ENCODE measurements around the gene CCDC27.

The CCDC27 gene

DNA sequence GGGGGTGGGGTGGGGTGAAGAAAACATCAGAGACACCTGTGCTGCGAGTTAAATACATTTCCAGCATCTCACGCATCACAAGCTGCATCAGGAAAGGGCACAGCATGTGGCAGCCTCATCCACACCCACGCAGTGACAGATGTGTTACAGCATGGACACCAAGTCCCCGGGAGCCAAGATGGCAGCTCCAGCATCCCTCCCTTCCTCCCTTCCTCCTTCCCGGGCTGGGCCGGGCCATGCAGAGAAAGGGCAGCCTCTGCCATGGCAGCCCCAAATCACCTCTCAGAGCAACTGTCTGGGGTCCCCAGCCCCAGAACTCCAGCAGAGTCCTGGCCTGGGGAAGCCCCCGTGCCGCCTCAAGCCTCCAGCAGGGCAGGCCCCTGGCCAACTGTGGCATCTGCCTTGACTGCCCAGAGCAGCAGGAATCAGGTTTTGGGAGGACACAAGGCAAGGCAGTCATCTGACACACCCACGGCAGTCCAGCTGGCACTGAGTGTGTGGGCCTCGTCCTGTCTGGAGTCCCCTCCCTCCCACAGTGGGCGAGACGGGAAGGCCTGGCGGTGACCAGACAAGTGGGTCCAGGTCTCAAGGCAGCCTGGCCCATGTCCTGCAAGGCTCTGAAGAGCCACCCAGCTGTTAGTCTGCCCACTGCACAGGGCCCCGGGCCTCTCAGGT, 26.5 kb downstream of the CCDC27 start:
- DNase-seq, result no peak

GRCh38 chr1:3779265-3779911, 27.1 kb downstream of the CCDC27 start:
- DNase-seq, result no peak

GRCh38 chr1:3779912-3780416, 27.7 kb downstream of the CCDC27 start:
- no peak for DNase-seq

DNA sequence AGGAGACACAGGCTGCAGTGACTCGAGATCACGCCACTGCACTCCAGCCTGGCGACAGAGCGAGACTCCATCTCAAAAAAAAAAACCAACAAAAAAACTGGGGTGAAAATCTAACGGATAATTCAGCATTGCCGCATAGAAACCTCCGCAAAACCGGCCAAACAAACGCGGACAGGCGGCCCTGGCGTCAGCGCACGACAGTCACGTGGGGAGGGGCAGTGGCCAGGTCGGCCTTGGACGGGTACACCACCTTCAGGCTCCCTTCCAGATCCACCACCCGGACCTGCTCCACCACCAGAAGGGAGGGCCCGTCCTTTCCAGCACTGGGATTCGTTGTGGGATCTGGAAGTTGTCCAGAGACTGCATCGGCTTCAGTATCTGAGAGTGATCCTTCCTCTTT, 28.7 kb downstream of the CCDC27 start:
- DNase-seq, result no peak

DNA sequence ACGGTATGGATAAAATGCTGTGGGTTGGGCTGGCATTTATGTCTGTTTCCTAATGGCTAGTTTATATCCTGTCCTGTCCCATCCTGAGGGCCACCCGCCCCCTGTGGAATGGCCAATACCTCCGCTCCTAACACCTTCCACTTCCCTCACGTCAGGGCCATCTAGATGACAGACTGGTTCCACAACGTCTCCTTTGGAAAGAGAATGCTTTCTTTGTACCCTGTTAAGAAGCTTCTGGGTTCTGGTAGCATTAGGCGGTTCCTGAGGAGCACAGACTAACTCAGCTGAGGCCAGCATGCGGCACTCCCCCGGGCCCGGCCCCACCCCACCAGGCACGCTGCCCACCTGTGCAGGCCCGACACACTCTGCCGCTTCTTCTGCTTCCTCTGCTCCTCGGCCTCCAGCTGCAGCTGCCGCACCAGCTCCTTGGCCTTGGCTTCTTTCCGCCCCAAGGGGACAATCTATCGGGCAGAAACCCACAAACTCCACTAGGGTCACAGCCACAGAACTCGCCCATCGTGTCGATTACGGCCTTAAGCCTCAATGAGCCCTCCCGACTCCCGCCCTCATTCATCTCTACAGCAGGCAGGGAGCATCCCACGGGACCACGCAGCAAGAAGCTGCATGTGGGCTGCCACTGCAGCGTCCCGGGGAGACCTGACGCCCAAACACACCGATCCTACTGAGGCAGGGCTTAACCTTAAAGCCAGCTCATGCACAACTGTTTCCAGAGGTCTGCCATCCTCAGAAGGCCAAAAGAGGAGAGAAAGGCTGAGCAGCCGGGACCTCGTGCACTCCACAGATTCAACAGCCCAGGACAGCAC, 31.6 kb downstream of the CCDC27 start:
- DNase-seq, result no peak

DNA sequence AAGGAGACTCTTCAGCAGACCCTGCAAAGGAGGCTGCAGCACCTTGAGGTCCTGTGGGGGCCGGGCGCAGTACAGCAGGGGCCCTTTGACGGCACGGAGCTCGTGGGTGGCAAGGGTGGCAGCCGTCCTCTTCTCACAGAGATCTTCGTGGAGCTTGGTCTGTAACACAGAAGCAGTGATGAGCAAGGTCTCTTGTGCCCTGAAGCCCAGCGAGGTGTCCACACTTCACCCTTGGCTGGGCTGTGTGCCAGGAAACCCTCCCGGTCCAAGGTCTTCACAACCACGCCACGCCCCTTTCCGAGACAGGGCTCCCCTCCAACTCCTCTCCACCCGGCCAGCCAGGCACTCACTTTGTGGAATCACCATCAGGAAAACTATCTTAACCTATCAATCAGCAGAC, 32.8 kb downstream of the CCDC27 start:
- no peak for DNase-seq

DNA sequence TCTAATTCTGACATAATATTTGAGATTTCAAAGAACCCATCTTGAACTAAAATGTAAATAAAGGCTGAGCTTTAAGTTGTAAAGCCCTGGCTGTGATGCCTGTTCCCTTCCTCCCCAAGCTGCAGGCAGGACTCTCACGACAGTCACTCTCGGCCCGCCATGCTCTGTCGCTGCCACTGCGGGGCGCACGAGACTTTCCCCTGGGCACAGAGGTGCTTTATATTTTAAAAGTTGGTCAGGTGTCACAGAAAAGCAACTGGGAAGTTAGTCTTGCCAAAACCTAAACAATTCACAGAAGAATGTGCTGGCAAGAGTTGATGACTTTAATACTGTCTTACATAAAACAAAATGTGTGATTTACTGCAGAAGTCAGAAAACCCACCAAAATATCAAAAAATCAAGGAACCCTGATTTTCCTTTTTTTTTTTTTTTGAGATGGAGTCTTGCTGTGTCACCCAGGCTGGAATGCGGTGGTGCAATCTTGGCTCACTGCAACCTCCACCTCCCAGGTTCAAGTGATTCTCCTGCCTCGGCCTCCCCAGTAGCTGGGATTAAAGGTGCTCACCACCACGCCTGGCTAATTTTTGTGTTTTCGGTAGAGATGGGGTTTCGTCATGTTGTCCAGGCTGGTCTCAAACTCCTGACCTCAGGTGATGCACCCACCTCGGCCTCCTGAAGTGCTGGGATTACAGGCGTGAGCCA, 33.4 kb downstream of the CCDC27 start:
- DNase-seq, result no peak

GRCh38 chr1:3786468-3787348, 34.5 kb downstream of the CCDC27 start:
- no peak for DNase-seq

GRCh38 chr1:3787349-3787715, 35.1 kb downstream of the CCDC27 start:
- no peak for DNase-seq

GRCh38 chr1:3787745-3788605, 35.7 kb downstream of the CCDC27 start:
- no peak for DNase-seq

GRCh38 chr1:3788756-3789420, 36.6 kb downstream of the CCDC27 start:
- DNase-seq, result no peak

DNA sequence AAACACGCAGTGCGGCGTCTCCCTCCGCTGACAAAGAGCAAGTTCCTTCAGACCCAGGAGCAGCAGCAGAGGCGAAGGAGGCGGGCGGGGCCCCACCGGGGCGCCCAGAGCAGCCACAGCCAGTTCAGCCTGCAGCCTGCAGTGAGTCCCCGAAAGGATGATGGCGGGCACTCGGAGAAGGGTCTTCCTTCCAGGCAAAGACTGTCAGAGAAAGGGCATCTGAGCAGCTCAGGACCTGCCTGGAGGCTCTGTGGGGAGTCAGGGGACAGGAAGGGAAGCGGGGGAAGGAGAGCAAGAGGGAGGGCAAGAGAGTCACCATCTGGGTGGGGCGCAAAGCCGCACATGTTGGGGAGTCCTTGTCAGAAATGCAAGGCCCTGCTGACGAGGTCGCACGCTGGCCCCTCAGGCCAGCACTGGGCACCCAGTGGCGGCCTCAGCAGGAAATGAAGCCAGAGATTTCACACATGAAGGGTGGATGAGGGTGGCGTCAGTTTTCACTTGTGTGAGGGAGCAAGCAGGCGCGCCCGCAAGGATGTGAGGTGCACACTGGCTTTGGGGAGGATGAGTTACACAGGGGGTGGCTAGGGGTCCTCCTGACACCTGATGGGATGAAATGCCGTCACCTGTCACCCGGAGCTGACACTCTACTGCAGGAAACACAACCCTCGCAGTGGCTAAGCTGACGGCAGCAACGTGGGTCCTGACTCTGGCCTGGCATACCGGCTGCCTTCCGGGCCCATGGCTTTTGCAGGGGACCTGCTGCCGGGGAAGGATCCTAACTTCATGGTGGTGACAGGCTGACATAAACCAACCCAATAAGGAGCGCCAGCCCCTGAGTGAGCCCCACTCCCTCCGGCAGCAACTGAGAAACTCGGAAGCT, 37.4 kb downstream of the CCDC27 start:
- DNase-seq, result no peak

DNA sequence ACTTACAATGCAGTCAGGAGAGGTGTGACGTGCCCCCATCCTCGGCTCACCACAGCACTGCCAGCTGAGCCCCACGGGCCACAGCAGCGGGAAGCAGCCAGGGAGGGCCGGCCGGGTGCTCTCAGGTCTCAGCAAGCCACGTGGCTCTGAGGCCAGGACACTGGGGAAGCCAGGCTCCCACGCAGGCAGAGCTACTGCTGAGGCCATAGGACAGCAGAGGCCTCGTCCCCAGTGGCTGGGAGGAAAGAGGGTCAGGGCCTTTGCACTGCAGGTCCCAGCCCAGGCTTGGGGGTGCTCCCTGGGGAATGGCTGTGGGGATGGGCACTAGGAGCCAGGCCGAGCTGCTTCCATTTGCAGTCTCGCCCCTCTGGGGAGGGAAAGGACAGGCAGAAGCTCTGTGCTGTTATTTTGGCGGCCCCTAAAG, 38.3 kb downstream of the CCDC27 start:
- no peak for DNase-seq

DNA sequence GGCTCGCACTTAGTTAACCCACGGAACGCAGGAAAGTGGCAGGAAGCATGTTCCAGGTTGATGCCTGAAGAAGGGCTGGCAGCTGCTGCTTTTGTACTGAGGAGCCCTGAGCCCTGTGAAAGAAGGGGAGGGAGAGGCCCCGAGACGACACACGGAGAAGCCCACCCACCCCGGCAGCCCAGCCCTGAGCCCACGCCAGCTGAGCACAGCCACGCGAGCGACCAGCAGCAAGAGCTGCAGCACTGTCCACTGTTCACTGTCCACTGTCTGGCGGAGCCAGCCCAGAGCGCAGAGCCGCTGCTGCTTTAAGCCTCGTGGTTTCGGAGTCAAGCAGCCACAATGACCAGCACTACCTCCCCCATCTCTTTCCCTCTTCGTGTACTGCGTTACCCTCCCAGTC, 38.7 kb downstream of the CCDC27 start:
- DNase-seq, result no peak

DNA sequence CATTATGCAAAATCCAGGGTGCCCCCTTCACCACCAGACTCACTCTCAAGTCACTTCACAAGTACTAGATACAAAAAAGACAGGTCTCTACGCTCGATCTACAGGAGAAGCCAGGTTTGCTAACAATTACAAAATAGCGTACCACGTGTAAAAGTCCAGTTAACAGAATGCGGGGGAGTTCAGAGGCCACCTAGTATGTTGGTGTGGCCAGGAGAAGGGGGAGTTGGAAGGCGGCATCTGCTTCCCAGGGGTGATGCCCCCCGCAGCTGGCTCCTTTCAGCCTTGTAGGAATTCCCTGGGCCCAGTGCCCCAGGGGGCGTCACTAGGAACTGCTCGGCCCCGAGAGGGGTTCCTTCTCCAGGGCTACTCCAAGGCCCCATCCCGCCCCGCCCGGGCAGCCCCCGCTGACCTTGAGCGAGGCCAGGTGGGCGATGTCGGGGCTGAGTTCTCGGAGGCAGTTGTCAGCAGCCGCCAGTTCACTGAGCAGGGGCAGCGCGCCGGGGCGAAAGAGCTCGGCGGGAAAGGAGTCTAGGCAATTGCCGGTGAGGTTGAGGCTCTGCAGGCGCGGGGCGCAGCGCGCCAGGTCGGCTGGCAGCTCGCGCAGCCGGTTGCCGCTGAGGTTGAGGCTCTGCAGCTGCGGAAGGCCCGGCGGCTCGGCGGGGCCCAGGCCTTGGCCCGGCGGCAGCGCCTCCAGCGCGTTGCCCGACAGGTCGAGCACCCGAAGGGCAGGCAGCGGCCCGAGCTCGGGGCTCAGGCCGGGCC, 43.4 kb downstream of the CCDC27 start:
- no peak for DNase-seq

GRCh38 chr1:3796215-3797061, 44.2 kb downstream of the CCDC27 start, which contains the start of gene LRRC47:
TSS of gene LRRC47 (minus strand) at chr1:3796498. CDS start at chr1:3796476, 22 bp downstream.
- DNase-seq, result peak; percentile 87 to 93 (median 91)

DNA sequence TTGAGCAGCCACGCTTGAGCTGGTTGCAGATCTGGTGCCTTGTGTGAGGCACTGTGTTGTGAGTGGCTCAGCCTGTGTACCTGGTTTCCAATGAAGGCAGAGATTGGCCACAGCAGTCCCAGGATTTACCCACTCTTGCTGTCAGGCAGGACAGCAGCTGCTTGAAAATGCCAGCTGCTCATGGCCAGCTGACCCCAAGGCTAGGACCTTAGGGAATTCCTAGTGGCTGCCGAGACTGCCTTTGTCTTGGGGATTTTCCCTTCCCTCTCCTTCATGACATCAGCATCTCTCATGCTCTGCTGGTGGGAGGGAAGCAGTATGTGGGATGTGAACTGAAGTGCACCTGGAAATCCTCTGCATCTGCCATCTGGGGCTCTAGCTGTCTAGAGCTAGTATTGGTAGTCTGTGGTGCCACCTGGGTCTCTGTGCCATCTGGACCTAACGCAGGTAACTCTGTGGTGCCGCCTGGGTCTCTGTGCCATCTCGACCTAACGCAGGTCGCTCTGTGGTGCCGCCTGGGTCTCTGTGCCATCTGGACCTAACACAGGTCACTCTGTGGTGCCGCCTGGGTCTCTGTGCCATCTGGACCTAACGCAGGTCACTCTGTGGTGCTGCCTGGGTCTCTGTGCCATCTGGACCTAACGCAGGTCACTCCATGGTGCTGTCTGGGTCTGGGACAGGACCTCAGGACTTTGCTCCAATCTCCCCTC, 47.9 kb downstream of the CCDC27 start:
- DNase-seq, result no peak

Data from stimulated activated naive CD4-positive, alpha-beta T cell (primary cell).